ENCODE data around the gene GNG12.

DNA sequence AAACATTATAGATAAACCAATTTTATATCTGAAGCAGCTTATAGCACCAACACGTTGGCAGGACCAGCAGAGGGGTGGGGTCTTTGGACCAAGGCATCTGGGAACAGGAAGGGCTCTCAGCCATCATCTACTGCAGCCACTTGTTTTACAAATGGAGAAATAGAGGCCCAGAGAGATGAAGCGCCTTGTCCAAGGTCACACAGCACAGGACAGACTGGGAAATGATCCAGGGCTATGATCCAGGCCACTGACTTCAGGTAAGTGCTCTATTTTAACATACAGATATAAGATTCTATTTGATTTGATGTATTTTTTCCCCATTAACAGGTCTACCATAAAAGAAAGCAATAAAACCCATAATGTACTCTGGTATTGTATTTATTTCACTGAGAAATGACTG, 131.4 kb downstream of the GNG12 start:
- TF ChIP-seq POLR2A (IDR thresholded peaks at IDR 0.05), result no peak
- TF ChIP-seq, protein P1, sequence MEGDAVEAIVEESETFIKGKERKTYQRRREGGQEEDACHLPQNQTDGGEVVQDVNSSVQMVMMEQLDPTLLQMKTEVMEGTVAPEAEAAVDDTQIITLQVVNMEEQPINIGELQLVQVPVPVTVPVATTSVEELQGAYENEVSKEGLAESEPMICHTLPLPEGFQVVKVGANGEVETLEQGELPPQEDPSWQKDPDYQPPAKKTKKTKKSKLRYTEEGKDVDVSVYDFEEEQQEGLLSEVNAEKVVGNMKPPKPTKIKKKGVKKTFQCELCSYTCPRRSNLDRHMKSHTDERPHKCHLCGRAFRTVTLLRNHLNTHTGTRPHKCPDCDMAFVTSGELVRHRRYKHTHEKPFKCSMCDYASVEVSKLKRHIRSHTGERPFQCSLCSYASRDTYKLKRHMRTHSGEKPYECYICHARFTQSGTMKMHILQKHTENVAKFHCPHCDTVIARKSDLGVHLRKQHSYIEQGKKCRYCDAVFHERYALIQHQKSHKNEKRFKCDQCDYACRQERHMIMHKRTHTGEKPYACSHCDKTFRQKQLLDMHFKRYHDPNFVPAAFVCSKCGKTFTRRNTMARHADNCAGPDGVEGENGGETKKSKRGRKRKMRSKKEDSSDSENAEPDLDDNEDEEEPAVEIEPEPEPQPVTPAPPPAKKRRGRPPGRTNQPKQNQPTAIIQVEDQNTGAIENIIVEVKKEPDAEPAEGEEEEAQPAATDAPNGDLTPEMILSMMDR (IDR thresholded peaks at IDR 0.05), result no peak

Data from prostate gland (tissue), 2 donors.